Dendritic cell treated with granulocyte-macrophage colony-stimulating factor and Interleukin-4, amounts not matched to agents 40 ng/mL and 50 ng/mL, for 4 days (primary cell): ENCODE data around the gene WDR27.

Source experiments
- H3K27ac Mint-ChIP-seq: one replicate; pipeline ENCODE4 v1.8.0; 2022; ENCODE audit warnings: mild to moderate bottlenecking, mixed read lengths
- H3K27me3 Mint-ChIP-seq: one replicate; pipeline ENCODE4 v1.8.0; 2022; ENCODE audit warnings: mild to moderate bottlenecking, mixed read lengths
- H3K36me3 Mint-ChIP-seq: one replicate; pipeline ENCODE4 v1.8.0; 2022; ENCODE audit warnings: low read depth, mixed read lengths
- H3K4me1 Mint-ChIP-seq: one replicate; pipeline ENCODE4 v1.8.0; 2022; ENCODE audit warnings: low read depth, mixed read lengths
- H3K4me3 Mint-ChIP-seq: one replicate; pipeline ENCODE4 v1.8.0; 2022; ENCODE audit warnings: mild to moderate bottlenecking, moderate library complexity, mixed read lengths
- H3K9me3 Mint-ChIP-seq: one replicate; pipeline ENCODE4 v1.8.0; 2022; ENCODE audit warnings: mixed read lengths
- intact Hi-C: fragments of 100-400 bp; cut with micrococcal nuclease; formaldehyde crosslinking; loops from one replicate; pipeline ENCODE4 v1.15.0; 2022

The WDR27 gene

GRCh38 chr6:169559592-169559991 is 142.2 kb downstream of the WDR27 start:
- peaks cover 46% of the 10 kb centered on the region for H3K9me3 Mint-ChIP-seq
- no peaks in the 10 kb centered on the region for H3K36me3 Mint-ChIP-seq
- H3K27me3 Mint-ChIP-seq: no peaks in the 10 kb centered on the region
- no peak overlapping the region for H3K27ac Mint-ChIP-seq
- H3K4me1 Mint-ChIP-seq: no peaks in the 10 kb centered on the region
- intact Hi-C loops: no loop called here
- H3K4me3 Mint-ChIP-seq: no peak overlapping the region

- Mint-ChIP-seq H3K27ac (no peak overlapping the region), H3K36me3 (no peaks in the 10 kb centered on the region), H3K4me1 (no peaks in the 10 kb centered on the region), H3K4me3 (no peak overlapping the region), H3K27me3 (no peaks in the 10 kb centered on the region), H3K9me3 (peaks cover 39% of the 10 kb centered on the region)
- intact Hi-C loops: no loop called here
These were observed 142.9 kb downstream of the WDR27 start for GRCh38 chr6:169558774-169559441.

- Mint-ChIP-seq H3K4me3 (no peak overlapping the region), H3K4me1 (no peaks in the 10 kb centered on the region), H3K27me3 (no peaks in the 10 kb centered on the region), H3K27ac (no peak overlapping the region), H3K9me3 (peaks cover 34% of the 10 kb centered on the region), H3K36me3 (no peaks in the 10 kb centered on the region)
- intact Hi-C loops: no loop called here
These were observed 143.5 kb downstream of the WDR27 start for GRCh38 chr6:169558378-169558773.

GRCh38 chr6:169557887-169558286 is 143.9 kb downstream of the WDR27 start:
- no peaks in the 10 kb centered on the region for H3K27me3 Mint-ChIP-seq
- H3K36me3 Mint-ChIP-seq: no peaks in the 10 kb centered on the region
- peaks cover 29% of the 10 kb centered on the region for H3K9me3 Mint-ChIP-seq
- no peak overlapping the region for H3K4me3 Mint-ChIP-seq
- no peak overlapping the region for H3K27ac Mint-ChIP-seq
- no peaks in the 10 kb centered on the region for H3K4me1 Mint-ChIP-seq
- intact Hi-C loops: no loop called here

- Mint-ChIP-seq H3K27me3 (no peaks in the 10 kb centered on the region), H3K27ac (no peak overlapping the region), H3K36me3 (no peaks in the 10 kb centered on the region), H3K4me3 (no peak overlapping the region), H3K9me3 (peaks cover 28% of the 10 kb centered on the region), H3K4me1 (no peaks in the 10 kb centered on the region)
- intact Hi-C loops: no loop called here
These were observed 144.9 kb downstream of the WDR27 start for GRCh38 chr6:169556758-169557548.

- no peak overlapping the region for H3K4me3 Mint-ChIP-seq
- H3K36me3 Mint-ChIP-seq: no peaks in the 10 kb centered on the region
- intact Hi-C loops: no loop called here
These were observed 145.7 kb downstream of the WDR27 start for GRCh38 chr6:169555971-169556617.

GRCh38 chr6:169545982-169546381 is 155.8 kb downstream of the WDR27 start:
- Mint-ChIP-seq H3K27ac (no peak overlapping the region), H3K9me3 (peaks cover 20% of the 10 kb centered on the region), H3K4me3 (no peak overlapping the region), H3K36me3 (no peaks in the 10 kb centered on the region), H3K27me3 (no peaks in the 10 kb centered on the region), H3K4me1 (no peaks in the 10 kb centered on the region)
- intact Hi-C loops: no loop called here

More at GRCh38 chr6:169555971-169556617, 145.7 kb downstream of the WDR27 start:
- Mint-ChIP-seq H3K9me3 (peaks cover 24% of the 10 kb centered on the region), H3K27ac (no peak overlapping the region), H3K27me3 (no peaks in the 10 kb centered on the region), H3K4me1 (no peaks in the 10 kb centered on the region)

- Mint-ChIP-seq H3K27me3 (no peaks in the 10 kb centered on the region), H3K4me3 (no peak overlapping the region)
- intact Hi-C loops: no loop called here
These were observed 158.1 kb downstream of the WDR27 start for GRCh38 chr6:169543704-169544103.

GRCh38 chr6:169542491-169542890 is 159.3 kb downstream of the WDR27 start:
- intact Hi-C loops: no loop called here
- Mint-ChIP-seq H3K9me3 (peaks cover 41% of the 10 kb centered on the region), H3K4me1 (no peaks in the 10 kb centered on the region), H3K27me3 (no peaks in the 10 kb centered on the region), H3K27ac (no peak overlapping the region), H3K4me3 (no peak overlapping the region), H3K36me3 (no peaks in the 10 kb centered on the region)

More at GRCh38 chr6:169543704-169544103, 158.1 kb downstream of the WDR27 start:
- Mint-ChIP-seq H3K27ac (no peak overlapping the region), H3K9me3 (peaks cover 37% of the 10 kb centered on the region), H3K4me1 (no peaks in the 10 kb centered on the region), H3K36me3 (no peaks in the 10 kb centered on the region)

GRCh38 chr6:169539176-169539897 is 162.5 kb downstream of the WDR27 start:
- peaks cover 48% of the 10 kb centered on the region for H3K9me3 Mint-ChIP-seq
- no peaks in the 10 kb centered on the region for H3K4me1 Mint-ChIP-seq
- H3K4me3 Mint-ChIP-seq: no peak overlapping the region
- no peaks in the 10 kb centered on the region for H3K36me3 Mint-ChIP-seq
- H3K27me3 Mint-ChIP-seq: no peaks in the 10 kb centered on the region
- intact Hi-C loops: no loop called here
- H3K27ac Mint-ChIP-seq: no peak overlapping the region

GRCh38 chr6:169536446-169537170 is 165.2 kb downstream of the WDR27 start:
- Mint-ChIP-seq H3K36me3 (no peaks in the 10 kb centered on the region), H3K4me1 (no peaks in the 10 kb centered on the region), H3K27me3 (no peaks in the 10 kb centered on the region), H3K27ac (no peak overlapping the region), H3K9me3 (peaks cover 67% of the 10 kb centered on the region), H3K4me3 (no peak overlapping the region)
- intact Hi-C loops: no loop called here

GRCh38 chr6:169534039-169534421 is 167.8 kb downstream of the WDR27 start:
- H3K36me3 Mint-ChIP-seq: no peaks in the 10 kb centered on the region
- peaks cover 52% of the 10 kb centered on the region for H3K9me3 Mint-ChIP-seq
- intact Hi-C loops: no loop called here

GRCh38 chr6:169533301-169534038 is 168.4 kb downstream of the WDR27 start:
- Mint-ChIP-seq H3K27ac (no peak overlapping the region), H3K27me3 (no peaks in the 10 kb centered on the region), H3K4me3 (no peak overlapping the region), H3K4me1 (no peaks in the 10 kb centered on the region), H3K36me3 (no peaks in the 10 kb centered on the region), H3K9me3 (peaks cover 46% of the 10 kb centered on the region)
- intact Hi-C loops: no loop called here

More at GRCh38 chr6:169534039-169534421, 167.8 kb downstream of the WDR27 start:
- H3K27me3 Mint-ChIP-seq: no peaks in the 10 kb centered on the region
- no peaks in the 10 kb centered on the region for H3K4me1 Mint-ChIP-seq
- no peak overlapping the region for H3K27ac Mint-ChIP-seq
- H3K4me3 Mint-ChIP-seq: no peak overlapping the region
